ENCODE data around the gene PTPN2. TPM values are rescaled to one million over a fixed set of nuclear protein-coding genes. Genes with fewer than 3 reads are reported as not detected.

The PTPN2 gene
- polyA plus RNA-seq, 2 of the 4 experiments (the other 2 are of a cell fraction), result 23.0 to 32.4 TPM

- 63% methylated on average over 8 of the region's 8 CpGs for WGBS (ENCODE audit: missing lambda C conversion rate)
- Histone ChIP-seq H3K27ac (no peak overlapping the region), H3K4me1 (no peaks in the 10 kb centered on the region), H3K9me3 (no peaks in the 10 kb centered on the region), H3K4me2 (no peak overlapping the region), H3K4me3 (no peak overlapping the region)
- ChIA-PET CTCF (no interaction called here), POLR2A (interaction anchor here (1.5 kb wide), 1 partner anchor 24 kb away, joined by 6 read pairs; the partner anchor contains the start of gene PTPN2)
- no peak for TF ChIP-seq ZFP36 (IDR thresholded peaks at IDR 0.05; ENCODE audit: borderline replicate concordance, partially characterized antibody)
- no peak for TF ChIP-seq NFE2L2 (conservative IDR thresholded peaks at IDR 0.05; ENCODE audit: low read length)
- no peak for TF ChIP-seq FOSL2 (IDR thresholded peaks at IDR 0.05)
- TF ChIP-seq FOSL2 (CRISPR knock-in tag; IDR thresholded peaks at IDR 0.05), result no peak
- no peak for TF ChIP-seq PHF8 (IDR thresholded peaks at IDR 0.05; ENCODE audit: borderline replicate concordance, low read depth)
- no peak for TF ChIP-seq E2F6 (IDR thresholded peaks at IDR 0.05; ENCODE audit: borderline replicate concordance, low read depth)
- TF ChIP-seq CBX8 (IDR thresholded peaks at IDR 0.05), result no peak
- no peak for TF ChIP-seq REST (IDR thresholded peaks at IDR 0.05)
- TF ChIP-seq FOSB (CRISPR knock-in tag; IDR thresholded peaks at IDR 0.05), result no peak
- TF ChIP-seq NR3C1 (IDR thresholded peaks at IDR 0.05), result no peak
- no peak for TF ChIP-seq FOXS1 (CRISPR knock-in tag; IDR thresholded peaks at IDR 0.05)
- ATAC-seq, result no peak
- DNase-seq (ENCODE audit: low read depth in 1 of 2, low spot score in 1 of 2), result no peak
- FAIRE-seq, result no peak
Measured at GRCh38 chr18:12907258-12907925, 23.4 kb upstream of the PTPN2 start.

- Histone ChIP-seq H3K9me3 (no peaks in the 10 kb centered on the region), H3K4me2 (no peak overlapping the region), H3K4me1 (no peaks in the 10 kb centered on the region), H3K4me3 (no peak overlapping the region), H3K27ac (no peak overlapping the region)
- POLR2A ChIA-PET, result no interaction called here
- FAIRE-seq, result no peak
- ATAC-seq, result no peak
- 71% methylated on average over 10 of the region's 10 CpGs for WGBS (ENCODE audit: missing lambda C conversion rate)
- DNase-seq (ENCODE audit: low read depth in 1 of 2, low spot score in 1 of 2), result no peak
- CTCF ChIA-PET, result interaction anchor here (3.4 kb wide), 1 partner anchor 27 kb away, joined by 10 read pairs; no protein-coding TSS in a partner anchor
- TF ChIP-seq NPAS2 (CRISPR knock-in tag; IDR thresholded peaks at IDR 0.05; ENCODE audit: borderline replicate concordance), result no peak
- no peak for TF ChIP-seq KDM1A (IDR thresholded peaks at IDR 0.05; ENCODE audit: low read depth)
- no peak for TF ChIP-seq TFCP2L1 (CRISPR knock-in tag; IDR thresholded peaks at IDR 0.05)
- TF ChIP-seq RARB (CRISPR knock-in tag; IDR thresholded peaks at IDR 0.05), result no peak
- no peak for TF ChIP-seq EHF (CRISPR knock-in tag; IDR thresholded peaks at IDR 0.05)
- TF ChIP-seq HMGXB4 (CRISPR knock-in tag; IDR thresholded peaks at IDR 0.05; ENCODE audit: borderline replicate concordance), result no peak
- TF ChIP-seq POLR2AphosphoS2 (conservative IDR thresholded peaks at IDR 0.05; ENCODE audit: low read length), result no peak
- no peak for TF ChIP-seq MAX (IDR thresholded peaks at IDR 0.05)
- no peak for TF ChIP-seq MAZ (IDR thresholded peaks at IDR 0.05; ENCODE audit: borderline replicate concordance, low read depth, low read length)
- no peak for TF ChIP-seq REST (IDR thresholded peaks at IDR 0.05)
- no peak for TF ChIP-seq HES2 (IDR thresholded peaks at IDR 0.05)
- TF ChIP-seq RFX5 (IDR thresholded peaks at IDR 0.05), result no peak
- TF ChIP-seq ZSCAN20 (CRISPR knock-in tag; IDR thresholded peaks at IDR 0.05), result no peak
- TF ChIP-seq CEBPB (IDR thresholded peaks at IDR 0.05), result no peak
- TF ChIP-seq RCOR1 (IDR thresholded peaks at IDR 0.05; ENCODE audit: low read depth, low read length), result no peak
- no peak for TF ChIP-seq GATA3 (IDR thresholded peaks at IDR 0.05; ENCODE audit: borderline replicate concordance)
- no peak for TF ChIP-seq E2F6 (IDR thresholded peaks at IDR 0.05; ENCODE audit: borderline replicate concordance, low read depth)
- no peak for TF ChIP-seq TP53 (CRISPR knock-in tag; IDR thresholded peaks at IDR 0.05)
- no peak for TF ChIP-seq ZFP36 (IDR thresholded peaks at IDR 0.05; ENCODE audit: borderline replicate concordance, partially characterized antibody)
Measured at GRCh38 chr18:12906773-12907172, 22.7 kb upstream of the PTPN2 start.
